ENCODE measurements around the gene FUT7.
A peak's percentile ranks its signal among the peaks of the same experiment; 100 is the strongest.

Gene FUT7

GRCh38 chr9:137052293-137052692 lies 20.4 kb upstream of the FUT7 start:
- DNase-seq (ENCODE audit: insufficient read length, low spot score) (no peak), FAIRE-seq (no peak)

DNA sequence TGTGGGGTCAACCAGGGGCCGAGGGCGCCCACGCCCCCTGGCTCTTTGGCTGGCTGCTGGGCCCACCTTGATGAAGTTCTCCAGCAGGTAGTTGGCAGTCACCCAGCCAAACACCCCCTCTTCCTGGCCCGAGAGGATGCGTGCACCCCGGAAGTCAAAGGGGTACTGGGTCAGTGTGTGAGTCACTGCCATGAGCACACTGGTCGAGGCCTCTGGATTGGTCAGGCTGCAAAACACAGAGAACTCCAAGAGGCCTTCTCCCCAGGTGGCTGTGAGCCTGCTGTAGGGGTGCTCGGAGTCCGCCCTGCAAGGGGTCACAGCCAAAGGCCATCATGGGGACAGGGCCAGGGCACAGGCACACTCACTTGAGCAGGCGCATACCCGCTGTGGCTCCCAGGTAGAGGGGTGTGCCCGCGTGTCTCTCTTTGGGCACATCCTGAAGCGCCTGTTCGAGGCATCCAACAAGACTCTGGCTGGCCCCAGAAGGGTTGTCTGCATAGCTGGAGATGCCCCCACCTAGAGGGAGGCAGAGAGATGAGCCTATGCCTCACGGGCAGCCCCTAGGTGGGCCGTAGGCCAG lies 19.3 kb upstream of the FUT7 start:
- FAIRE-seq (no peak), DNase-seq (ENCODE audit: insufficient read length, low spot score) (no peak)

- FAIRE-seq (no peak), DNase-seq (ENCODE audit: insufficient read length, low spot score) (no peak)
Measured at GRCh38 chr9:137050570-137050969, 18.7 kb upstream of the FUT7 start.

DNA sequence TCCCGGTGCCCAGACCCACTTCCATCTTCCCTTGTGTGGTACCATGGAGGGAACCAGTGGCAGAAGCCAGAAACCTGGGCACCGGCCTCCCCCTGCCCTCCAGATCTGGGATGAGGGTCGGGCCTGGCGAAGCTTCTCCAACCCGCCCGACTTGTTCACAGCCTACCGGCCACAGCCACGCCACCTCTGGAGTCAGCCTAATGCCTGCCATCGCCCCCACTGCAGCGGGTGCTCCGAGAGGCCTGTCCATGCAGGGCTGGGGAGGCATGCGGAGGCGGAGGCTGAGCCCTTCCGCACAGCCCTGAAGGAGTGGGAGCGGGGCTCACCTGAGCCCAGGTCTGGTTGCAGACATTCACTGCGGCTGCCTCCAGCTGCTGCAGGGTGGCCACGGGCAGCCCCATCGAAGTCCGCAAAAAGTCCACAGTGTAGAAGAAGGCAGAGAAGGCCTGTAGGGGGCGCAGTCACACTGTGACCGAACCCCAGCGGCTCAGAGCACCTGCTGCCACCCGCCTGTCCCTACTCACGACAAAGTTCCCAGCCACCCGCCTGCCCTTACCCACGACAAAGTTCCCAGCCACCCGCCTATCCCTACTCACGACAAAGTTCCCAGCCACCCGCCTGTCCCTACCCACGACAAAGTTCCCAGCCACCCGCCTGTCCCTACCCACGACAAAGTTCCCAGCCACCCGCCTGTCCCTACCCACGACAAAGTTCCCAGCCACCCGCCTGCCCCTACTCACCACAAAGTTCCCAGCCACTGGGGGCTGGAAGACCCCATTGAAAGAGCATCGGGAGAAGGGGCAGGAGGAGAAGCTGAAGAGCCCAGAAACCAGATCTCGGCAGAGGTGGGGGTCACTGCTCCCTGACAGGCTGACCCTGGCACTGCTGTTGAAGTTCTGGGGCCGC lies 17.9 kb upstream of the FUT7 start:
- no peak for DNase-seq (ENCODE audit: insufficient read length, low spot score)
- no peak for FAIRE-seq

- no peak for FAIRE-seq
- no peak for DNase-seq (ENCODE audit: insufficient read length, low spot score)
Measured at GRCh38 chr9:137048655-137049543, 17.0 kb upstream of the FUT7 start.

GRCh38 chr9:137046088-137046787 lies 14.3 kb upstream of the FUT7 start, which contains the start of gene NPDC1:
TSS of gene NPDC1 (minus strand) at chr9:137046177. CDS start at chr9:137045989, 188 bp downstream.
- FAIRE-seq = peak; percentile 57
- DNase-seq (ENCODE audit: insufficient read length, low spot score) = peak; percentile 81

GRCh38 chr9:137045294-137046087 lies 13.6 kb upstream of the FUT7 start:
- DNase-seq (ENCODE audit: insufficient read length, low spot score) (no peak), FAIRE-seq (no peak)

DNA sequence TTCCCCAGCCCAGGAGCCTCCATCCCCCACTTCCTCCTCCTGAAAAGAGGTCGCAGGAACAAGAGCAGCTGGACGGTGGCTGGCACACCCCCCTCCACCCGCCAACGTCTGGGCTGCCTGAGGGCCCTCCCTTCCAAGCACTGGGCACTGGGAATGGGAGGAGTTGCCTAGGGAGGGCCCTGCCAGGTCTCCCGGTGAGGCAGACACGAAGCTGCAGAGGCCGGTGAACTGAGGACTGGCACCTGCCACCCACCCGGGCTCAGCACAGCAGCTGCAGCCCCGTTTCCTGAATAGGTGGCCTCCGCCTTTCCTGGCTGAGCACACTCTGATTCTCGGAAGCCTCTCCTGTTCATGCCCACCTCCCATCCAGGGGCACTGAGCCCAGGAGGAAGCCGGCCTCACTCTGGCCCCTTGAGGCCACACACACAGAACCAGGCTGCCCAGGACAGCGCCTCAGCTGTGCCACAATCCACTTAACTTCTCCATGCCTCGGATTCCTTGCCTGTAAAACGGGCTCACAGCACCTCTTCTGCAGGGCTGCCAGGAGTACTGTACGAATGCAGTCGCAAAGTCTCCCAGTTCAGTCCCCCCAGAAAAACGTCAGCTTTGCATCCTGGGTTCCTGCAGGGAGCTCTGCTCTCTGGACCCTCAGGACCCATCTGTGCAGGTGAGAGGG lies 12.8 kb upstream of the FUT7 start:
- FAIRE-seq (no peak), DNase-seq (ENCODE audit: insufficient read length, low spot score) (no peak)

GRCh38 chr9:137044037-137044436 lies 12.1 kb upstream of the FUT7 start:
- FAIRE-seq = no peak
- no peak for DNase-seq (ENCODE audit: insufficient read length, low spot score)

GRCh38 chr9:137042751-137043727 lies 11.2 kb upstream of the FUT7 start:
- DNase-seq (ENCODE audit: insufficient read length, low spot score) (no peak), FAIRE-seq (no peak)

DNA sequence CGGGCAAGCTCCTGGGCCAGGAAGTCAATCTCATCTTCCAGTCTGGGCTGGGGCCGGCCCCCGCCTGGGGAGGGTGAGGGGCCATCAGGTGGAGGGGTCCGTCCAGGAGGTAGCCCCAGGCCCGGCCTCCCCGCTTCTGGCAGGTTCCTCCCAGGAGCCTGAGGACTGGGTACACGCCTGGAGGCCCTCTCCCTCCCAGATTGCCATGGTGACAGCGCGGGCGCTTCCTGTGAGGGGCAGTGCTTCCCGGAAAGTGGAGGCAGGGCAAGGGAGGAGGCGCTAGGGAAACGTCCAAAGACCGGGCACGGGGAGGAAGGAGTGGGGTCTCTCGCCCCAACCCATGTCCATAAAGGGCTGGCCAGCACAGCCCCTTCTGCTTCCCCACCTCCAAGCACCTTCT lies 9.2 kb upstream of the FUT7 start:
- DNase-seq (ENCODE audit: insufficient read length, low spot score) = no peak
- FAIRE-seq = no peak

GRCh38 chr9:137040568-137040967 lies 8.7 kb upstream of the FUT7 start:
- no peak for FAIRE-seq
- DNase-seq (ENCODE audit: insufficient read length, low spot score) = no peak

DNA sequence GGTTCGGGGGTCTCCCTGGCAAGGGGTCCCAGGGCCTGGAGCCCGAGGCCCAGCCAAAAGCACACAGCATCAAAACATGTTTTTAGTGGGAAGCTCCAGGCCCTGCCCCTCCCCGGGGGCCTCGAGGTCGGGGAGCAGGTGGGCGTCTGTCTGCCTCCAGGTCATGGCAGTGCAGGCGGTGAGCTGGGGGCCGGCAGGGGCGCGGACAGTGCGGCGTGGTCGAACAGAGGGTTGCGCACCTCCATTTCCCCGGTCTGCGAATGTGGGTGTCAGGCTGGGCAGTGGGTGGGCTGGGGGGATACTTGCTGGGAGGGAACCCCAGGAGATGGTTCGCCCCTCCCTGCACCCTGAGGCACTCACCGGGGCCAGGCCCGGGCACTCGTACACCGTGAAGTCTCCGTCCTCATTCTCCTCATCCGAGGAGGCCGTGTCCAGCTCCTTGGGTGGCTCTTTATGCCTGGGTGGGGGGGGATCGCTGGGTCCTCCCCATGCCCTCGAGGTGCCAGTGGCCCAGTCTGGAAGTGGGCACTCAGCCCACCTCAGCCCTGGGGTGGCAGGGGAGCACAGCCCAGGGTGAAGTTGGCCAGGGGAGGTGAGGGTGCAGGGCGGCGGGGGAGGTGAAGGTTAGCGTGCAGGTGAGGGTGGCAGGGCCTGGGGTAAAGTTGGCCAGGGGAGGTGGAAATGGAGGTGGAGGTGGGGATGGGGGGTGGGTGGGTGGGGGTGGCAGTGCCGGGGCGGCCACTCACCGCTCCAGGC lies 7.9 kb upstream of the FUT7 start:
- DNase-seq (ENCODE audit: insufficient read length, low spot score) (no peak), FAIRE-seq (no peak)

DNA sequence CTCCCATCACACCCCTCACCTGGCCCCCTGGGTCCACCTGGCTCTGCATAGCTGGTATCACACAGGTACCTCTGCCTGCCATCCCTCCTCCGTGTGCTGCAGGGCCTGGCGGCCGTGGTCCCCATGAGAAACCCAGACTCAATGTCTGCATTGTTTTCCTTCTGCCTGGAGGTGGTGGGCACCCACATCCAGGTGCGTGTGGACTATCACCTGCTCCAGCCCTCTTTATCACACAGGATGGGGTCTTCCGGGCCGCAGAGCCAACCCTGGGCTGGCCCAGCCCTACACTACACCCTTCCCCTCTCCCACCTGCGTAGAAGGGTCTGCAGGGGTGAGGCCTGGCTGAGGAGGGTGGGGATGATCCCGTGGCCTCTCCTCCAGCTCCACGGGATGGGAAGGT lies 7.0 kb upstream of the FUT7 start:
- FAIRE-seq = no peak
- DNase-seq (ENCODE audit: insufficient read length, low spot score) = no peak

GRCh38 chr9:137037483-137037882 lies 5.6 kb upstream of the FUT7 start:
- no peak for FAIRE-seq
- DNase-seq (ENCODE audit: insufficient read length, low spot score) = no peak

DNA sequence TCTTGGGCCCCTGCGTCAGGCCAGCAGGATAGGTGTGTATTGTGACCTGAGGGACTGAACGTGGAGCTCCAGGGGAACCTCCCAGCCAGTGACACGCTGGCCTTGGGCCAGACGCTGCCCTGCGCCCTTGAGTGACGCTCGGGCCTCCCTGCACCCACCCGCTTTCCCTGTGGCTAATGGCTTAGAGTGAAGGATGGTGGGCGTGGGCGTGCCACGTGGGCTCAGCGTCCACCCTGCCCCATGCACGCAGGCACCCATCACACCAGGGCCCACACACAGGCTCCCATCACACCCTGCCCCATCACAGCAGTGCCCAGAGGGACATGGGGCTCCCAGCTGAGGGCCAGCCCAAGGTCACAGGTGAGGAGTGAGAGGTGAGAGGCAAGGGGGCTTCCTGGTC lies 5.1 kb upstream of the FUT7 start:
- no peak for FAIRE-seq

GRCh38 chr9:137035937-137036336 lies 4.0 kb upstream of the FUT7 start:
- FAIRE-seq = no peak
- DNase-seq (ENCODE audit: insufficient read length, low spot score) = no peak

More for the DNA sequence above, 5.1 kb upstream of the FUT7 start:
- no peak for DNase-seq (ENCODE audit: insufficient read length, low spot score)

Measured in HTR-8/SVneo (cell line).